Measurements from ENCODE around the gene TMEM11. TPM values are rescaled to one million over a fixed set of nuclear protein-coding genes. Genes with fewer than 3 reads are reported as not detected.
"Not testable (repeated sequence)": the region's sequence is repeated elsewhere in the genome, so short reads cannot be mapped to it uniquely, and the experiment has no call there.

The TMEM11 gene
- total RNA-seq, 8 experiments from 2014 or later = 18.7 to 41.5 (median 25.1) TPM

GRCh38 chr17:21239680-21240368 lies 25.9 kb upstream of the TMEM11 start:
- in situ Hi-C loops (cut with MboI; ENCODE audit: low pct_unique_long_range_greater_than_20kb in 2 of 9, low sequenced_read_pairs in 9 of 9, unreplicated experiment in 9 of 9) = loop anchor here in 1 of 9 experiments (25.0 kb wide), 1 partner anchor 103 kb away; the partner anchor contains the start of gene DHRS7B
- Histone ChIP-seq H3K4me1 (replicated peaks in 1 of 2) (peaks cover 16 to 24% of the 10 kb centered on the region in 2 donors), H3K4me3 (no peak overlapping the region), H3K27ac (no peak overlapping the region)
- peak; percentile 10 to 62 (median 27) for ATAC-seq (replicated peaks in 6 of 8)
- 78 to 100% (median 96%) methylated on average over 1 to 4 of the region's 12 CpGs; no CpG with 5 or more reads in 4 of the 10 experiments for WGBS, 10 experiments

DNA sequence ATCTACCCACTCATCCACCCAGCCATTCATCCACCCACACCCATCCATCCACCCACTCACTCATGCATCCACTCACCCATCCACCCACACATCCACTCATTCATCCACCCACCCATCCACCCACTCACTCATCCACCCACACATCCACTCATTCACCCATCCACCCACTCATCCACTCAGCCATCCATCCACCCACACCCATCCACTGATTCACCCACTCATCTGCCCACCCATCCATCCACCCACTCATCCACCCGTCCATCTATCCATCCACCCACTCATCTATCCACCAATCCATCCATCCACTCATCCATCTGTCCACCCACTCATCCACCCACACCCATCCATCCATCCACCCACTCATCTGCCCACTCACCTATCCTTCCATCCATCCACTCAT lies 22.0 kb upstream of the TMEM11 start:
- no peak overlapping the region for H3K27ac ChIP-seq
- H3K4me1 ChIP-seq (replicated peaks in 1 of 2) = peaks cover 2 to 10% of the 10 kb centered on the region in 2 donors
- ATAC-seq (replicated peaks in 6 of 8) = no peak
- H3K4me3 ChIP-seq = no peak overlapping the region
- WGBS, 10 experiments = 0 to 83% (median 14%) methylated on average over 1 of the region's 1 CpG; no CpG with 5 or more reads in 4 of the 10 experiments
- in situ Hi-C loops (cut with MboI; ENCODE audit: low pct_unique_long_range_greater_than_20kb in 2 of 9, low sequenced_read_pairs in 9 of 9, unreplicated experiment in 9 of 9) = loop anchor here in 1 of 9 experiments (25.0 kb wide), 1 partner anchor 99 kb away; the partner anchor contains the start of gene DHRS7B

DNA sequence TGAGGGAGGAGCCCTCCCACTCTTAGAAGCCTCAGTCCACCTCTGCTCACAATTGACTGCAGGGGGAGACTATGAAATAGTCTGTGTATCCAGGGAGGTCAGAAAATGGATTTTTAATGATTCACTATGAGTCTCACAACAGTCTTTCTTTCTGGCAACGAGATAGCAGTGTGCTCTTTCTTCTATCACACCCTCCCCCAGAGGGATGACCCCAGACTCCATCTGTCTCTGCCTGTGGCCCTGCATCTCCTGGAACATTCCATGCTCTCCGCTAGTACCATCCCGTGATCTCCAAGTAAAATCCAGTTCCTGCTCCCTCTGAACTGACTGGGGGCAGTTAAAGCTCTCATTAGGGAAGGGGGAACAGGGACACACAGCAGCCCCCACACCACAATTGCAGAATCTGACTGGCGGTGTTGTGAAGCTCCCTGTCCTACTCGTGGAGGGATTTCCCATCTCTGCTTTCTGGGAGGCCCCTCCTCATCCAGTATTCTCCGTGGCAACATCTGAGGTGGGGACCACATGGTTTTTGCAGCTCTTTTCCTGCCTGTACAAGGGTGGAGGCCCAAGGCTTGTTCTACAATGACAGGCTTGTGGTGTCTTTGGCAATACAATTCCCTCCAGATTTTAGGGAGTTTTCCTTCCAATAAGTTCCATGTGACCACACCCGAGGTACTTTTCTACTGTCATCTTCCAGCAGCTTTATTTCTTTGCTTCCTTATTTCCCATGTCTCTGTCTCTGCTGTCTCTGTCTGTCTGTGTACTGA lies 19.8 kb upstream of the TMEM11 start:
- Histone ChIP-seq H3K4me3 (no peak overlapping the region), H3K27ac (no peak overlapping the region), H3K4me1 (replicated peaks in 1 of 2) (no peaks in the 10 kb centered on the region)
- 0 to 100% (median 55%) methylated on average over 1 to 5 of the region's 7 CpGs; no CpG with 5 or more reads in 2 of the 10 experiments for WGBS, 10 experiments
- in situ Hi-C loops (cut with MboI; ENCODE audit: low pct_unique_long_range_greater_than_20kb in 2 of 9, low sequenced_read_pairs in 9 of 9, unreplicated experiment in 9 of 9) = loop anchor here in 1 of 9 experiments (25.0 kb wide), 1 partner anchor 96 kb away; the partner anchor contains the start of gene DHRS7B
- peak in 4 of 8 experiments; percentile 17 to 95 (median 72) for ATAC-seq (replicated peaks in 6 of 8)

- 70 to 98% (median 83%) methylated on average over 1 to 4 of the region's 4 CpGs; no CpG with 5 or more reads in 2 of the 10 experiments for WGBS, 10 experiments
- in situ Hi-C loops (cut with MboI; ENCODE audit: low pct_unique_long_range_greater_than_20kb in 2 of 9, low sequenced_read_pairs in 9 of 9, unreplicated experiment in 9 of 9) = loop anchor here in 1 of 9 experiments (25.0 kb wide), 1 partner anchor 95 kb away; the partner anchor contains the start of gene DHRS7B
- Histone ChIP-seq H3K4me3 (no peak overlapping the region), H3K27ac (no peak overlapping the region), H3K4me1 (replicated peaks in 1 of 2) (no peaks in the 10 kb centered on the region)
- ATAC-seq (replicated peaks in 6 of 8) = no peak
These were observed 18.2 kb upstream of the TMEM11 start for GRCh38 chr17:21232033-21232749.

DNA sequence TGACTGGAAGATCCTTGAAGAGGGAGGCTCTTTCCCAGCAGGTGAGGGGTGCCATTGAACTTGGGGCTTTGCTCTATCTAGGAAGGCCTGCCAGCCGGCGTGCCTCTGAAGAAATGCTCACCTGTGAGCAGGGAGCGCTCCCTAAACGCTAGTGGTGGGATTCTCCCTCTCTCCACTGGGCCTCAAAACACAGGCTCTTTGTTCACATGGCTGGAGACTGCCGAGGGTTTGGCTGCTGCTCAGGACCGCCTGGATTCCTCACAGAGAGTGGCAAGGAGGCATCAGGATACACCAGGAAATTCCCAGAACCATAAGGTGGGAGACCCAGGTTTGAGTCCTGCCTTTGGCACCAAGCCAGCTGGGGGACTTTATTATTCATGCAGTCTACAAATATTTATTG lies 17.6 kb upstream of the TMEM11 start:
- Histone ChIP-seq H3K4me1 (replicated peaks in 1 of 2) (no peaks in the 10 kb centered on the region), H3K4me3 (no peak overlapping the region), H3K27ac (no peak overlapping the region)
- 60 to 71% methylated on average over 1 to 5 of the region's 6 CpGs; no CpG with 5 or more reads in 8 of the 10 experiments for WGBS, 10 experiments
- in situ Hi-C loops (cut with MboI; ENCODE audit: low pct_unique_long_range_greater_than_20kb in 2 of 9, low sequenced_read_pairs in 9 of 9, unreplicated experiment in 9 of 9) = loop anchor here in 1 of 9 experiments (25.0 kb wide), 1 partner anchor 94 kb away; the partner anchor contains the start of gene DHRS7B
- no peak for ATAC-seq (replicated peaks in 6 of 8)

DNA sequence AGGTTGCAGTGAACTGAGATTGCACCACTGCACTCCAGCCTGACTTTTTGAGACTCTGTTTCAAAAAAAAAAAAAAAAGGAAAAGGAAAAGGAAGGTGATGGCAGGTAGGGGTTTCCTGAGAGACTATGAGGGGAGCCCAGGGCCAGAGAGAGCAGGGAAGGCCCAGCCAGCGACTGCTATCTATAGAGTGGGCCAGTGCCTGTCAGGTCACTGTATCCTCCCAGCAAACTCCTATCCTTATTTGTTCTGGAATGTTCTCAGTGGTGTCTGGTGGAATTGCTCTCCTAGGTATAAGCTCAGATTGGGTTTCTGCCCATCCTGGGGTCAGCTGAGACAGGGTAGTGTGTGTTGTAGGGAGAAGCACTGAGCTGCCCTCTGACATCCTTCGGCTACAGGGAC lies 14.9 kb upstream of the TMEM11 start:
- no peak overlapping the region for H3K27ac ChIP-seq
- WGBS, 10 experiments = 88 to 100% (median 100%) methylated on average over 1 to 2 of the region's 2 CpGs; no CpG with 5 or more reads in 5 of the 10 experiments
- ATAC-seq (replicated peaks in 6 of 8) = no peak
- in situ Hi-C loops (cut with MboI; ENCODE audit: low pct_unique_long_range_greater_than_20kb in 2 of 9, low sequenced_read_pairs in 9 of 9, unreplicated experiment in 9 of 9) = loop anchor here in 1 of 9 experiments (25.0 kb wide), 1 partner anchor 92 kb away; the partner anchor contains the start of gene DHRS7B
- no peaks in the 10 kb centered on the region for H3K4me1 ChIP-seq (replicated peaks in 1 of 2)
- no peak overlapping the region for H3K4me3 ChIP-seq

DNA sequence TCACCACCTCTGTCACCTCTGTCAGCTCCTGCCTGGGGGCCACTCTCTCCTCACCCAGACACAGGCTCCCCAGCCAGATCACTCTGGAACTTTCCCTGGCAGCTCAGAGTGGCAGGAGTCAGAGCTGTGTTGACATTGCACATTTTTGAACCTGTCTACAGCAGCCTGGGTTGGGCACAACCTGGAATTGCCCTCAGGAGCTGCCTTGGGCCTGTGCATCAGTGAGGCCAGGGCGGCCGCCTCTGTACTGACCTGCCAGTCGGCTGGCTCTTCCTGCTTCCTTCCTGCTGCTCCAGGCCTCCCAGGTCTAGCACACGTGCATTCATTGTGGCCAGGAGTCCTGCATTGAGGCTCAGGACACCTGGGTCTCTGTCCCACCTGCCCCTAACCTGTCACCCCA lies 14.2 kb upstream of the TMEM11 start:
- Histone ChIP-seq H3K4me3 (no peak overlapping the region), H3K4me1 (replicated peaks in 1 of 2) (no peaks in the 10 kb centered on the region), H3K27ac (no peak overlapping the region)
- ATAC-seq (replicated peaks in 6 of 8) = peak in 1 of 8 experiments; percentile 18
- 75 to 100% (median 89%) methylated on average over 1 to 3 of the region's 4 CpGs; no CpG with 5 or more reads in 6 of the 10 experiments for WGBS, 10 experiments
- in situ Hi-C loops (cut with MboI; ENCODE audit: low pct_unique_long_range_greater_than_20kb in 2 of 9, low sequenced_read_pairs in 9 of 9, unreplicated experiment in 9 of 9) = loop anchor here in 1 of 9 experiments (25.0 kb wide), 1 partner anchor 91 kb away; the partner anchor contains the start of gene DHRS7B

DNA sequence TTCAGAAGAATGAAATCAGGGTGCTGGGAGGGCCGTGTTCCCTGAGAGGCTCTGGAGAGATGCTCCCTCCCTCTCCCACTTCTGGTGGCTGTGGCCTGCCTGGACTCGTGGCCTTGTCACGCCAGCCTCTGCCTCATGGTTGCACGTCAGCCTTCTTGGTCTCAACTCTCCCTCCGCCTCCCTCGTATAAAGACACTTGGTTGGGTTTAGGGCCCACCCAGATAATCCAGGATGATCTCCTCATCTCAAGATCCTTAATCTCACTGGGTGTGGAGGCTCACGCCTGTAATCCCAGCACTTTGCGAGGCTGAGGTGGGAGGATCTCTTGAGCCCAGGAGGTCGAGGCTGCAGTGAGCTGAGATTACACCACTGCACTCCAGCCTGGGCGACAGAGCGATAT lies 13.3 kb upstream of the TMEM11 start:
- H3K4me3 ChIP-seq; ATAC-seq (replicated peaks in 6 of 8); H3K27ac ChIP-seq; H3K4me1 ChIP-seq (replicated peaks in 1 of 2): not testable (repeated sequence)
- WGBS, 10 experiments = 17 to 100% (median 89%) methylated on average over 1 to 8 of the region's 11 CpGs; no CpG with 5 or more reads in 2 of the 10 experiments
- in situ Hi-C loops (cut with MboI; ENCODE audit: low pct_unique_long_range_greater_than_20kb in 2 of 9, low sequenced_read_pairs in 9 of 9, unreplicated experiment in 9 of 9) = loop anchor here in 1 of 9 experiments (25.0 kb wide), 1 partner anchor 90 kb away; the partner anchor contains the start of gene DHRS7B

DNA sequence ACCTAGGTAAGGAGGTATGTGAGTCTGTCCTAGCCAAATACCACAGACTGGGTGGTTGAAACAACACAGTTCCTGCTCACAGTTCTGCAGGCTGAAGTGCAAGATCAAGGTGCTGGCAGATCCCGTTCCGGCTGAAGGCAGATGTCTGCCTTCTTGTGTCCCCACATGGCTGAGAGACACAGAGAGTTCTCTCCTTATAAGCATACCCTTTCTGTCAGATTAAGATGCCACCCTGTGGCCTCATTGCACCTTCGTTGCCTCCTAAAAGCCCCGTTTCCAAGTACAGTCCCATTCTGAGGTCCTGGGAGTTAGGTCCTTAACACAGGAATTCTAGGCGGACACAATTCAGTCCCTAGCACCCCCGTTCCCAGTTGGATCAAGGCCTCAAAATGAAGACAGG lies 9.1 kb upstream of the TMEM11 start:
- no peak overlapping the region for H3K4me3 ChIP-seq
- H3K4me1 ChIP-seq (replicated peaks in 1 of 2) = no peaks in the 10 kb centered on the region
- in situ Hi-C loops (cut with MboI; ENCODE audit: low pct_unique_long_range_greater_than_20kb in 2 of 9, low sequenced_read_pairs in 9 of 9, unreplicated experiment in 9 of 9) = no loop called here
- H3K27ac ChIP-seq = no peak overlapping the region
- WGBS, 10 experiments = 52 to 93% (median 90%) methylated on average over 1 to 4 of the region's 6 CpGs; no CpG with 5 or more reads in 5 of the 10 experiments
- ATAC-seq (replicated peaks in 6 of 8) = no peak

DNA sequence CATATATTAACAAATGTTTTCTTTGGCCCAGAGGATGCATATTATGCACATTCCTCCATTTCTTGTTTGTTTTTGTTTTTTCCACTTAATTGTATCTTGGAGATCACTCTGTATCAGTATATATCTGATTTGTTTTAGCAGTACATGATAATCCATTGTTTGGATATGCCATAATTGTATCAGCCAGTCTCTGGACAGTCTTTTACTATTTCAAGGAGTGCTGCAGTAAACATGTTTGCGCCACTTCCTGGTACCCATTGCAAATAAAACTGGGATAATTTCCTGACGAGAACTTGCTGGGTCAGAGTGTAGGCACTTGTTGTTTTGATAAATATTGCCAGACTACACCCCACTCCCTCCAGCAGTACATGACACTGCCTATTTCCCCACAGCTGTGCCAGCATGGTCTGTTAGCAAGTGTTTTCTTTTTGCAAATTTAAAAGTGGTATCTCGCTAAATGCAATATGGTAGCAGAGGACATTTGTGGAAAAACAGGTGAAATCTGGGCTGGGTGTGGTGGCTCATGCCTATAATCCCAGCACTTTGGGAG lies 4.9 kb upstream of the TMEM11 start:
- Histone ChIP-seq H3K4me1 (replicated peaks in 1 of 2) (peaks cover 6 to 11% of the 10 kb centered on the region in 2 donors), H3K27ac (no peak overlapping the region), H3K4me3 (no peak overlapping the region)
- in situ Hi-C loops (cut with MboI; ENCODE audit: low pct_unique_long_range_greater_than_20kb in 2 of 9, low sequenced_read_pairs in 9 of 9, unreplicated experiment in 9 of 9) = no loop called here
- 0 to 98% (median 50%) methylated on average over 1 to 3 of the region's 3 CpGs; no CpG with 5 or more reads in 3 of the 10 experiments for WGBS, 10 experiments
- ATAC-seq (replicated peaks in 6 of 8) = peak in 2 of 8 experiments; percentile 7 to 17

- in situ Hi-C loops (cut with MboI; ENCODE audit: low pct_unique_long_range_greater_than_20kb in 2 of 9, low sequenced_read_pairs in 9 of 9, unreplicated experiment in 9 of 9) = no loop called here
- no peak overlapping the region for H3K4me3 ChIP-seq
- ATAC-seq (replicated peaks in 6 of 8) = no peak
- H3K4me1 ChIP-seq (replicated peaks in 1 of 2) = peaks cover 6 to 11% of the 10 kb centered on the region in 2 donors
- no peak overlapping the region for H3K27ac ChIP-seq
- 50 to 100% (median 75%) methylated on average over 1 to 2 of the region's 3 CpGs; no CpG with 5 or more reads in 1 of the 10 experiments for WGBS, 10 experiments
These were observed 4.1 kb upstream of the TMEM11 start for GRCh38 chr17:21218101-21218500.

GRCh38 chr17:21217346-21217745 lies 3.4 kb upstream of the TMEM11 start:
- peaks cover 13 to 19% of the 10 kb centered on the region in 2 donors for H3K4me1 ChIP-seq (replicated peaks in 1 of 2)
- in situ Hi-C loops (cut with MboI; ENCODE audit: low pct_unique_long_range_greater_than_20kb in 2 of 9, low sequenced_read_pairs in 9 of 9, unreplicated experiment in 9 of 9) = no loop called here
- no peak overlapping the region for H3K27ac ChIP-seq
- WGBS, 10 experiments = 50 to 100% (median 60%) methylated on average over 1 of the region's 1 CpG; no CpG with 5 or more reads in 5 of the 10 experiments
- no peak overlapping the region for H3K4me3 ChIP-seq
- no peak for ATAC-seq (replicated peaks in 6 of 8)

All from motor neuron (in vitro differentiated cells).